C4-2B (cell line): ENCODE data around the gene MPDZ.

Experiments
- CTCF ChIP-seq: fragments of 450-650 bp; conservative IDR thresholded peaks from 2 replicates; pipeline ENCODE4 v1.5.1; 2017; ENCODE audit warnings: mild to moderate bottlenecking
- ZFX ChIP-seq: fragments of 450-650 bp; IDR thresholded peaks from 2 replicates; pipeline ENCODE4 v1.6.1; 2017

- TF ChIP-seq CTCF (no peak), ZFX (no peak)
These were observed 215.5 kb downstream of the MPDZ start for GRCh38 chr9:13063880-13064459.
